ENCODE data around the gene SCAPER. TPM values are rescaled to one million over a fixed set of nuclear protein-coding genes. Genes with fewer than 3 reads are reported as not detected.

Gene SCAPER
- total RNA-seq, 1 experiment from 2014 or later: 15.3 TPM

- no peak overlapping the region for H3K4me3 ChIP-seq (ENCODE audit: low read depth in 2 of 2, low read length in 2 of 2)
- ChIA-PET CTCF (interaction anchor here (0.6 kb wide), 1 partner anchor 61 kb away, joined by 6 read pairs; no protein-coding TSS in a partner anchor), POLR2A (no interaction called here)
- in situ Hi-C loops (cut with HindIII; ENCODE audit: low pct_unique_long_range_greater_than_20kb, low sequenced_read_pairs): no loop called here
- no peak for ATAC-seq
- H3K36me3 ChIP-seq (ENCODE audit: control insufficient read depth, insufficient read depth, low read length): no peaks in the 10 kb centered on the region
- intact Hi-C loops (cut with micrococcal nuclease; ENCODE audit: unreplicated experiment): no loop called here
- no peaks in the 10 kb centered on the region for H3K27me3 ChIP-seq (ENCODE audit: control insufficient read depth, insufficient read depth, low read length)
- TF ChIP-seq TCF7L2 (IDR thresholded peaks at IDR 0.05; ENCODE audit: low read depth, low read length): no peak
- TF ChIP-seq POLR2AphosphoS5 (IDR thresholded peaks at IDR 0.05; ENCODE audit: low read depth, low read length): no peak
- no peak for TF ChIP-seq SIN3A (IDR thresholded peaks at IDR 0.05; ENCODE audit: borderline replicate concordance, insufficient read depth, low read depth, low read length)
- no peak for TF ChIP-seq CTCF (IDR thresholded peaks at IDR 0.05)
- no peak for TF ChIP-seq REST (IDR thresholded peaks at IDR 0.05; ENCODE audit: insufficient read depth in 1 of 2, low read depth in 2 of 2, low read length in 1 of 2)
- no TSS peak for BruUV-seq (replicated peaks)
- no peak overlapping the region for H3K27ac ChIP-seq (ENCODE audit: low read length)
- H3K4me1 ChIP-seq (ENCODE audit: control insufficient read depth, insufficient read depth, low read length): no peaks in the 10 kb centered on the region
- DNase-seq (ENCODE audit: low read depth, low spot score): no peak
- no peaks in the 10 kb centered on the region for H3K9me3 ChIP-seq (ENCODE audit: control insufficient read depth, insufficient read depth, low read depth, low read length)
Observed at GRCh38 chr15:76386178-76386577, 519.0 kb downstream of the SCAPER start.

GRCh38 chr15:76384409-76384808 is 520.7 kb downstream of the SCAPER start:
- DNase-seq (ENCODE audit: low read depth, low spot score) (no peak), ATAC-seq (no peak)
- H3K9me3 ChIP-seq (ENCODE audit: control insufficient read depth, insufficient read depth, low read depth, low read length): no peaks in the 10 kb centered on the region
- H3K36me3 ChIP-seq (ENCODE audit: control insufficient read depth, insufficient read depth, low read length): no peaks in the 10 kb centered on the region; the same call in 1 of the 2 replicates
- H3K27ac ChIP-seq (ENCODE audit: low read length): no peak overlapping the region
- TF ChIP-seq SIN3A (IDR thresholded peaks at IDR 0.05; ENCODE audit: borderline replicate concordance, insufficient read depth, low read depth, low read length): no peak
- no peak for TF ChIP-seq POLR2AphosphoS5 (IDR thresholded peaks at IDR 0.05; ENCODE audit: low read depth, low read length)
- no peak for TF ChIP-seq REST (IDR thresholded peaks at IDR 0.05; ENCODE audit: insufficient read depth in 1 of 2, low read depth in 2 of 2, low read length in 1 of 2)
- no peak for TF ChIP-seq TCF7L2 (IDR thresholded peaks at IDR 0.05; ENCODE audit: low read depth, low read length)
- no peak for TF ChIP-seq CTCF (IDR thresholded peaks at IDR 0.05)
- CTCF ChIA-PET: no interaction called here
- BruUV-seq (replicated peaks): no TSS peak
- POLR2A ChIA-PET: no interaction called here
- intact Hi-C loops (cut with micrococcal nuclease; ENCODE audit: unreplicated experiment): no loop called here
- no peaks in the 10 kb centered on the region for H3K27me3 ChIP-seq (ENCODE audit: control insufficient read depth, insufficient read depth, low read length)
- no peak overlapping the region for H3K4me3 ChIP-seq (ENCODE audit: low read depth in 2 of 2, low read length in 2 of 2)
- H3K4me1 ChIP-seq (ENCODE audit: control insufficient read depth, insufficient read depth, low read length): no peaks in the 10 kb centered on the region
- in situ Hi-C loops (cut with HindIII; ENCODE audit: low pct_unique_long_range_greater_than_20kb, low sequenced_read_pairs): no loop called here
